Activated CD8-positive, alpha-beta memory T cell treated with anti-CD3 and anti-CD28 coated beads, Interleukin-2, amount 50 U/mL, for 24 hours (primary cell): ENCODE data around the gene IFT27.
A peak's percentile ranks its signal among the peaks of the same experiment; 100 is the strongest.
"Not testable (repeated sequence)": the region's sequence is repeated elsewhere in the genome, so short reads cannot be mapped to it uniquely, and the experiment has no call there.

Experiments
- DNase-seq: peaks from one replicate; pipeline ENCODE4 v3.0.0-alpha.2; 2020; ENCODE audit errors: extremely low read depth

Gene IFT27

GRCh38 chr22:36765131-36765942 lies 10.6 kb downstream of the IFT27 start:
- no peak for DNase-seq

DNA sequence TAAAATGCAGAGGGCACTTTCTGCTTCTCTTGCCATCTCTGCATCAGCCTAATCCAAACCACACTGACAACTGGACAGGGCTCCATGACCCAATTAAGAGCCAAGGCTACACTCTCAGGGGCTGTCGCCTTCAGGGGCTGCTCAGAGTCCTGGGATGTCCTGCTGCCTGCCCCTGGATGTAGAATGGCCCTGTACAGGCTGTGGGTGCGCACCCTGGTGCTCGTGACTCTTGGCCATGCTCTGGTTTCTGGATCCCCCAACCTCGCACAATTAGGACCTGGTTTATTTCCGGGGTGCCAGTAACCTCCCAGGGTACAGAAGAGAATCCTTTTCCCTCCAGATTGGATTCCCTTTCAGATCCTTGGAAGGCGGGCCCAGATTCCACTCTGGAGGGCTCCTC lies 11.3 kb downstream of the IFT27 start:
- no peak for DNase-seq

GRCh38 chr22:36764060-36764459 lies 11.9 kb downstream of the IFT27 start:
- no peak for DNase-seq

DNA sequence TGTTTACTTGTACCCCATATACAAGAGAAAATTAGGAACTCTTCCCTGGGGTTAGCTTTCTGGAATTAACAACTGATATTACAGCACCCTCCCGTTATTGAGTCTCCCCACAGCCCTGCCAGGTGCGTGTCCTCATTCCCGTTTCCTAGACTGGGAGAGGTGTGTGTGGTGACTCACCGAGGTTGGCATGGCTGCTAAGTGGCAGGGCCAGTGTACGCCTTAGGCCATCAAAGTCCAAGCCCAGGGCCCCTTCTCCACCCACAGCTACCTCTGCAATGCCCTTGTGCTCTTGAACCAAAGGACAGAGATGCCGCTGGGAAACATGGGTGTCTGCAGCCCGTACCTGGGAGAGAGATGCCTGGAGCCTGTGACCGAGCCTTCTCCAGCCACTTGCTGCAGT lies 12.3 kb downstream of the IFT27 start:
- no peak for DNase-seq

DNA sequence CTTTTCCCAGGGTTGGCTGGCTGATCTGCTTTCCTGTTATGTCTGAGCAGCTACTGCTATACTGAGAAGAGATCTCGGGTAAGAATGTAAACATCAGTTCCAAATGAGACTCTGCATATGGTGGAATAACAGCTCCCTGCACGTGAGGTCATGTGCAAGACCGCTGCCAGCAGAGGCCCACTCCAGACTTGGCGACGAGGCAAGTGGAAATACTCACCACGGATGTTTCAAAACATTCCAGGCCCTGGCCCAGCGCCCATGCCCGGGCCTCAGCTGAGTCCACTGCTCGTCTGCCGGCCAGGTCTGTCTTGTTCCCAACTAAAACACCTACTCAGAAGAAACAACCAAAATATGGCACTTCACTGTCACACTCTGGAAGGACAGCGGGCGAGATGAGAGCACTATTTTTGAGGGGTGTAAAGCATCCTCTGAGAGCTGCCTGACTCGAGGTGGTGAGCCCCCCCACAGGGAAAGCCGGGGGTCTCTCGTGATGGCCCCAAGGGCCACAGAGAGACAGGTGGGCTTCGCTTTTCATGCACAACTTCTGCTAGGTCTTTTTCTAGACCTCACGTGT lies 13.1 kb downstream of the IFT27 start:
- no peak for DNase-seq

GRCh38 chr22:36761553-36762240 lies 14.2 kb downstream of the IFT27 start:
- no peak for DNase-seq

- DNase-seq = no peak
Observed at GRCh38 chr22:36760786-36761185, 15.1 kb downstream of the IFT27 start.

DNA sequence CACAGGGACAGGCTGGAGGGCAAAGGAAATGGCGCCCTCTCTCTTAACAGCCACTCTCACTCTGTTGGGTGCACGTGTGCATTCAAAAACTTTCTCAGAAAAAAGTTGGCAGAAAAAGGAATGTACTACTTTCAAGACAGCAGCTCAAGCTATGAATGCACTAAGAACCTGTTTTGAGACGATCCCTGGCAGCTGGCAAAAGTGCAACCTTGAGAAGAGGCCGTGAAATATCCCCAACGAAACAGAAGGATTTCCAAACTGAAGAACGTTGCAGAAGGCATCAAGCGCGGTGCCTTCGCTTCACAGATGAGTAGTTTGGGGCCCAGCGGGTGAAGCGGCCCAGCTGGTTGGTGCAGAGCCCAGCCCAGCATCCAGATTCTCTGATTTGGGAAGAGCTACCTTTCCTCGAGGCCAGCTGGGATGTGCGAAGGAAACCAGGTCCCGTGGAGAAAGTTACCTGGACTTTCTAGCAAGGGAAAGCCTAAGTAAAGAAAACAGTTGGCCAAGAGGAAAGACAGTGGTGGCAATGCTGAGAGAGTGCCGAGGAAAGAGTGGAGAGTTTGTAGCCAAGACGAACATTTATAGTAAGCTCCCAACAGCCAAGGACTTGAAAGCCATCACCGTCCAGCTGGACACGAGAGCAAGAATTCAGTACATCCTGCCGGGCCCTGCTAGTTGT lies 16.3 kb downstream of the IFT27 start:
- no peak for DNase-seq

DNA sequence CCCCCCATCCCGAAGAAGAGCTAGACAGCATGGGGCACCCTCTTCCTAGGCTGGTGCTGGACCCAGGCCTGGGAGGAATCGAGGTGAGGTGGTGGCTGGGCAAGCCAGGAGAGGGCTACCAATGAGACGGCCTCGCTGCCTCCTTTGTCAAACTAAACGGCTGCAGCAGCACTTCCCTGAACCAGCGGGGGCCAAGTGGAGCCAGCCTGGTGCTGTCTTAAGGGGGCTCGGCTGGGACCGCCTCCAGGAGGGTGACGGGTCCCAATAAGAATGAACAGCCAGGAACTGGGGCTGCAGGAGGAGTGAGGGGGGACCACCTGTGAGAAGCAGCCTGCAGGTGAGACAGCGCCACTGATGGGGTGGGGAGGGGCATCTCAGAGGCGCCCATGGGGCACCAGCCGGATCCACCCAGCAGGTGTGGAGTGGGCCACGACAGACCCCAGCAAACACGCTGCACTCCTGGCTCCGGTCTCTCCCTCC lies 17.1 kb downstream of the IFT27 start:
- no peak for DNase-seq

DNA sequence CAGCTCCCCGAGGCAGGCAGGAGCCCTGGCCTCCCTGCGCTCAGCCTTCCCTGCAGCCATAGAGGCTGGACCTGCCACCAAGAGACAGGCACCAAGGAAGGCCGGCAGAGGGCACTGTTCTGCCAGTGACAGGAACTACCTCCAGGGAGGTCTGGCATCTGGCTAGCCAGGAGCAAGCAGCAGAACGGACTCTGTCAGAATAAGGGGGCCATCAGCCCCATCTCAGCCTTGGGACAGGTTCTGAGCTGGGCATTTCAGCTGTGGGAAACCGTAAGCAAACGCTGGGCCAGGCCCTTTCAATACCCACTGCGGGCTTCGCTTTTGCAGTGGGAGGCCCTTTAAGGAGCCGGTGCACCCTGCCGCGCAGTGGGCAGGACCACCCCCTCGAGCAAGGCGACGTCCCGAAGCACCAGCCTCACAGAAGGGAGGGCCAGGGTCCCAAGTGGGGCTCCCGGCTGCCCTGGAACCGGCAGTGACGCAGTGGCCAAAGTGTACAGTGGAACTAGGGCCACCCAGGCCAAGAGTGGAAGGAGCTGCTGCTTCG lies 18.2 kb downstream of the IFT27 start:
- DNase-seq = peak; percentile 51

DNA sequence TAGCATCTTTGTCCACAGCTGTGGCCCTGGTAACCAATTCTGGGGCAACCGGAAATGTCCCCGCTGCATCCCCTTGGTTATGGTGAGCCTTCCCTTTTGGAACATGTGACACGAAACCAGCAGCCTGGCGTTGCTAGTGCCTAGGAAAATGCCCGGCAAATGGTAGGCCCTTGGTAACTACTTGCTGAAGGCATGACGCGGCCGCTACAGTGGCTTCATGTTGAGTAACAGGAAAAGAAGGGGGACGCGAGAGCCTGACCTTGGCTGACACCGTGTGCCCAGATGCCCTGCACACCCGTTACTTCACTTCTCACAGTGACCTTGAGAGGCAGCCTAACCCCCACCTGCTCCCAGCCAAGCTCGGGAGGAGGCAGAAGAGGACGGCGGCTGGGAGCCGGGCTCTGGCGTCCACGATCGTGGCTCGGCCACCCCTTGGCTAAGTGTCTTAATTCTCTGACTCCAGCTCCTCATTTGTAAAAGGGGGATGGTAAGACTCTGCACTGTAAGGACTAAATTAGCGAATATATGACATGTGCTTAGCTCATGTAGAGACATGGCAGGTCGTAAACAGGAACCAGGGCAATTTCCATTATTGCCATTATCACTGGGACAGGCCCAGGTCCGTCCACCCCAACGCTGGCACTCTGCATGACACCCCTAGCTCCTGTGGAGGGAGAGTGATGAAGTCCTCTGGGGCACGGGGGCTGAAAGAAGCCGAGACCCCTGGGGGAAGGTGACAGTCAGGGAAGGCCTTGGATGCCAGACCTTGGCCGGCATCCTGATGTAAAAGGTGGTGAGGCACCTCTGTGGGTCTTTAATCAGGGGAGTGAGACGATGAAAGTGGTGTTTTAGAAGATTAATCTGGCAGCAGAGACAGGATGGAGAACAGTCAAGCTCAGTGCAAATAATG lies 18.9 kb downstream of the IFT27 start:
- no peak for DNase-seq

GRCh38 chr22:36756031-36756430 lies 19.9 kb downstream of the IFT27 start:
- DNase-seq = no peak

- no peak for DNase-seq
Observed at GRCh38 chr22:36755316-36755715, 20.6 kb downstream of the IFT27 start.

DNA sequence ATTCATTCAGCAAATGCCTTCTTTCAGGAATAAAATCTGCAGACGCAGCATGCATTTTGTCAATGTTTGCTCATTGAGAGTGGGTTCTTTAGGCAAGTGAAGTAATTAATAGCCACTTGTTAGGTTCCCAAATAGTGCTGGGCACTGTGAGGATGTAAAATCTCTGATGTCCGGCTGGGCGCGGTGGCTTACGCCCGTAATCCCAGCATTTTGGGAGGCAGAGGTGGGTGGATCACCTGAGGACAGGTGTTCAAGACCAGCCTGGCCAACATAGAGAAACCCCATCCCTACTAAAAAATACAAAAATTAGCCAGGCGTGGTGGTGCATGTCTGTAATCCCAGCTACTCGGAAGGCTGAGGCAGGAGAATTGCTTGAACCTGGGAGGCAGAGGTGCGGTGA lies 21.0 kb downstream of the IFT27 start:
- DNase-seq = not testable (repeated sequence)

GRCh38 chr22:36753916-36754315 lies 22.0 kb downstream of the IFT27 start:
- DNase-seq = no peak

DNA sequence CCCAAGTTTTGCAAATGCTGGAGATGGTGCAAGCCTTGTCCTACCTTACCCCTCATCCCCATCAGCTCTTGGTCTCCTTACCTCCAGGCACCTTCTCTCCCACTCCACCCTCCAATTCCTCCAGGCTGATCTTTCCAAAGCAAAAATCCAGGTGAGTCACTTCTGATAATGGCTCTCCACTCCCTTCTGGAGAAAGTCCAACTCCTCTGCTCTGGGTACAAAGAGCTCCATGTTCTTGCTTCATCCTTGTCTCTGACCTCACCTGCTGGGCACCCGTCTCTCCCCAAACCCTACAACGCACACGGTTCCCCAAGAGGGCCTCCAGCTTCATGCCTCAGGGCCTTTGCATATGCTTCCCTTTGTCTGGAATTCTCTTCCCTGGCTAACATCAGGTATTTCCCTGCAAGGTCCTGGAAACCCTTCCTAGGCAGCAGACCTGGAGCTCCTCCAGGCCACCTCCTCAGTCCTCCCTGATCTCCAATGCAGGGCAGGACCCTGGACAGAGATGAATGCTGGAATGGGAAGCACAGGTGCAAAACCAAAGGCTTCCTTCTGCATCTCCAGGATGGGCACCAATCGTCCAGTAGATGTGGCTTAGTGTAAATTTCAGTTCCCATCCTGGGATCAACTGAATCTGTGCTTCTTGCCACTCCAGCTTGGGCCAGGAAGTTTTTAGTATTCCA lies 22.7 kb downstream of the IFT27 start:
- no peak for DNase-seq

DNA sequence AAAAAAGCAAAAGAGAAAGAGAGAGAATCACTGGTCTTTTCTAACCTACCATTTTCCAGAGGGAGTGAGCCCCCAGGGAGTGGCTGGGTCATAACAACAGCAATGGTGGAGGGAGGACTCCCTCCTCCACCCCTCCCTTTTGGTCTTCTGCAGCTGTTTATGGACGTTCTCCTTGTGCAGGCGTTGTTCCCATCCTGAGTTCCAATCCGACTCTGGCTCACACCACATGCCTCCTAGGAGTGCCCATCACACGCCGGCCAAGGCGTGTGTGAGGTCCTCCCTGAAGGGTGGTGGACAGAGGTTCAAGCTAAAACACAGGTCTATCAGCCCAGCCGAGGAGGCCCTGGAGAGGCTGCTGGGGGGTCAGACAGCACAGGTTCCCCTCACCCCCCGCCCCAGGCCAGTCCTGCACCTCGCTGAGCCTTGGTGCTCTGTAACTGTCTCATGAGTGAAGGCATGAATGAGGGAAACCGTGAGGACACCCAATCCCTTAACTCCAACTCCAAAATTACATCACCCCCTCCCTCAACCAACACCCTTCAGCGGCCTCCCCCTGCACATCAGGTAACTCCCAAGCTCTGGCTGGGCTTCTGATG lies 29.4 kb downstream of the IFT27 start:
- no peak for DNase-seq

DNA sequence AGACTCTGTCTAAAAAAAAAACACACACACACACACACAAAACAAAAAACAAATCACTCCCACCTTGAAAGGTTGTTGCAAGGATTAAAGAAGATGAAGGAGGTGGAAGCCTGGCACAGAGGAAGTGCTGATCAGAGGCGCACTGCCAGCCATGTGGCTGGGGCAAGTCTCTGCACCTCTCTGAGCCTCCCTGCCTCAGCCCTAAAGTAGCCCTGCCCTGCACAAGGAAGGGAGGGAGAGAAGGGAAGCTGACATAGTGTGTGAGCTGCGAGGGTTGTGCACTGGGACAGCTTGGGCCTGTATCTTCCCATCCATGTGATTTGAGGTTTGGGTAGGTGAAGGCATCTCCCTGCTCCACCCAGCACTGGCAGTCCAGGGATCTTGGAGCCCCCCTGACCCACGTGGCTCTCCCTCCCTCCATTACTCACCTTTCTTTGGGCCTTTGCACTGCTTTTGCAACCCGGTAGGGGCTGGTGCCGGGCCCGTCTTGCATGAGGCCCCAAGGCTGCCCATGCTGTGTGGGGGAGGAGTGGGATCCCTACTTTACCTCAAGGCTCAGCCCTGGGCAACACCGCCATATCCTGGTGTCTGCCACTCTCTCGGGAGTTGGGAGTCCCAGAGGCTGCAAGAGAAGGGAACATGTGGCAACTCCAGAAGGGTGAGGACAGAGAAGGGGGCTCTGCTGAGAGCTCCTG lies 30.5 kb downstream of the IFT27 start:
- DNase-seq = no peak

- no peak for DNase-seq
Observed at GRCh38 chr22:36744791-36745190, 31.1 kb downstream of the IFT27 start.
